Measurements from ENCODE around the gene EGFL8.

Gene EGFL8

GRCh38 chr6:32163559-32164258 lies 686 bp upstream of the EGFL8 start:
- intact Hi-C loops (cut with DNase I; ENCODE audit: low total_unique reads): no loop called here
- Histone ChIP-seq H3K27me3 (no peaks in the 10 kb centered on the region), H3K9me3 (no peaks in the 10 kb centered on the region), H3K36me3 (peaks cover 28 to 84% (median 53%) of the 10 kb centered on the region in 3 donors), H3K27ac (peak overlapping the region in 1 of 2 donors; percentile 19), H3K4me3 (no peak overlapping the region), H3K4me1 (no peaks in the 10 kb centered on the region)
- no peak for DNase-seq
- TF ChIP-seq CTCF (IDR thresholded peaks at IDR 0.05): no peak

GRCh38 chr6:32166411-32167061 lies 2.1 kb downstream of the EGFL8 start:
- H3K4me1 ChIP-seq: no peaks in the 10 kb centered on the region
- H3K36me3 ChIP-seq: peaks cover 42 to 87% (median 71%) of the 10 kb centered on the region in 3 donors
- DNase-seq: no peak
- no peaks in the 10 kb centered on the region for H3K27me3 ChIP-seq
- H3K27ac ChIP-seq: no peak overlapping the region
- no peak for TF ChIP-seq CTCF (IDR thresholded peaks at IDR 0.05)
- no peak overlapping the region for H3K4me3 ChIP-seq
- intact Hi-C loops (cut with DNase I; ENCODE audit: low total_unique reads): no loop called here
- H3K9me3 ChIP-seq: no peaks in the 10 kb centered on the region

- H3K9me3 ChIP-seq: no peaks in the 10 kb centered on the region
- TF ChIP-seq CTCF (IDR thresholded peaks at IDR 0.05): no peak
- H3K4me1 ChIP-seq: no peaks in the 10 kb centered on the region
- H3K4me3 ChIP-seq: no peak overlapping the region
- no peaks in the 10 kb centered on the region for H3K27me3 ChIP-seq
- no peak for DNase-seq
- H3K36me3 ChIP-seq: peaks cover 42 to 80% (median 69%) of the 10 kb centered on the region in 3 donors
- no peak overlapping the region for H3K27ac ChIP-seq
- intact Hi-C loops (cut with DNase I; ENCODE audit: low total_unique reads): no loop called here
These were observed 2.9 kb downstream of the EGFL8 start for GRCh38 chr6:32167154-32167760.

- Histone ChIP-seq H3K36me3 (peaks cover 39 to 74% (median 64%) of the 10 kb centered on the region in 3 donors), H3K27ac (no peak overlapping the region), H3K27me3 (no peaks in the 10 kb centered on the region), H3K4me3 (no peak overlapping the region), H3K4me1 (no peaks in the 10 kb centered on the region), H3K9me3 (no peaks in the 10 kb centered on the region)
- no peak for TF ChIP-seq CTCF (IDR thresholded peaks at IDR 0.05)
- DNase-seq: no peak
- intact Hi-C loops (cut with DNase I; ENCODE audit: low total_unique reads): no loop called here
These were observed 3.4 kb downstream of the EGFL8 start for GRCh38 chr6:32167761-32168262.

- Histone ChIP-seq H3K27ac (no peak overlapping the region), H3K27me3 (no peaks in the 10 kb centered on the region), H3K4me3 (no peak overlapping the region), H3K4me1 (peaks cover 0 to 2% (median 0%) of the 10 kb centered on the region in 4 donors), H3K9me3 (no peaks in the 10 kb centered on the region), H3K36me3 (peaks cover 34 to 69% (median 62%) of the 10 kb centered on the region in 3 donors)
- TF ChIP-seq CTCF (IDR thresholded peaks at IDR 0.05): no peak
- DNase-seq: no peak
- intact Hi-C loops (cut with DNase I; ENCODE audit: low total_unique reads): no loop called here
These were observed 4.0 kb downstream of the EGFL8 start for GRCh38 chr6:32168350-32168749.
